ENCODE data around the gene SPATA31E1.
"Not testable (repeated sequence)": the region's sequence is repeated elsewhere in the genome, so short reads cannot be mapped to it uniquely, and the experiment has no call there.

- TF ChIP-seq CTCF (IDR thresholded peaks at IDR 0.05); EZH2phosphoT487 (IDR thresholded peaks at IDR 0.05; ENCODE audit: borderline replicate concordance, low read depth); CHD2 (IDR thresholded peaks at IDR 0.05; ENCODE audit: low read length, partially characterized antibody); SMC3 (IDR thresholded peaks at IDR 0.05; ENCODE audit: low read depth, low read length): not testable (repeated sequence)
Observed at GRCh38 chr9:87847817-87848216, 34.9 kb upstream of the SPATA31E1 start.
